GM18519 (cell line): ENCODE measurements around the gene GID4.
"Not testable (repeated sequence)": the region's sequence is repeated elsewhere in the genome, so short reads cannot be mapped to it uniquely, and the experiment has no call there.

Experiments
- ATAC-seq: cut with Tn5 transposase; IDR thresholded peaks from one replicate; pipeline ENCODE4 v1.9.1; 2021; ENCODE audit warnings: mild to moderate bottlenecking, moderate library complexity; ENCODE audit not compliant: unreplicated experiment, low FRiP score

Gene GID4

GRCh38 chr17:18038861-18039534 lies at the start of gene GID4, which contains the start of gene ATPAF2:
GID4 (plus strand) TSS chr17:18039408; CDS start chr17:18039465, 57 bp downstream.
ATPAF2 (minus strand) TSS chr17:18039168; CDS start chr17:18039013, 155 bp downstream.
- peak; percentile 81 for ATAC-seq

GRCh38 chr17:17989618-17990017 lies 49.6 kb upstream of the GID4 start:
- ATAC-seq, result no peak

- ATAC-seq, result no peak
Measured at GRCh38 chr17:17990282-17990681, 48.9 kb upstream of the GID4 start.

GRCh38 chr17:17993366-17993765 lies 45.8 kb upstream of the GID4 start:
- no peak for ATAC-seq

- ATAC-seq, result no peak
Measured at GRCh38 chr17:17993852-17994251, 45.4 kb upstream of the GID4 start.

GRCh38 chr17:17994271-17995069 lies 44.7 kb upstream of the GID4 start:
- ATAC-seq, result no peak

- ATAC-seq, result not testable (repeated sequence)
Measured at GRCh38 chr17:17995887-17996286, 43.3 kb upstream of the GID4 start.

- no peak for ATAC-seq
Measured at GRCh38 chr17:17998934-17999333, 40.3 kb upstream of the GID4 start.

GRCh38 chr17:17999364-18000029 lies 39.7 kb upstream of the GID4 start:
- no peak for ATAC-seq

GRCh38 chr17:18000030-18000408 lies 39.2 kb upstream of the GID4 start:
- ATAC-seq, result no peak

- no peak for ATAC-seq
Measured at GRCh38 chr17:18002171-18002570, 37.0 kb upstream of the GID4 start.

GRCh38 chr17:18004345-18004744 lies 34.9 kb upstream of the GID4 start:
- no peak for ATAC-seq

GRCh38 chr17:18004884-18005305 lies 34.3 kb upstream of the GID4 start:
- no peak for ATAC-seq

- ATAC-seq, result no peak
Measured at GRCh38 chr17:18005496-18005895, 33.7 kb upstream of the GID4 start.

GRCh38 chr17:18006495-18007239 lies 32.5 kb upstream of the GID4 start:
- no peak for ATAC-seq

GRCh38 chr17:18008496-18009268 lies 30.5 kb upstream of the GID4 start:
- ATAC-seq, result no peak

- ATAC-seq, result no peak
Measured at GRCh38 chr17:18009609-18010420, 29.4 kb upstream of the GID4 start.

- no peak for ATAC-seq
Measured at GRCh38 chr17:18011286-18011685, 27.9 kb upstream of the GID4 start.

- no peak for ATAC-seq
Measured at GRCh38 chr17:18014006-18014405, 25.2 kb upstream of the GID4 start.
